ENCODE data around the gene BCAS3. TPM values are rescaled to one million over a fixed set of nuclear protein-coding genes. Genes with fewer than 3 reads are reported as not detected.

The BCAS3 gene
- total RNA-seq, 1 donor from 2014 or later: 35.7 TPM

- peak; percentile 23 for DNase-seq (ENCODE audit: extremely low spot score, unreplicated experiment)
- Mint-ChIP-seq H3K36me3 (ENCODE audit: unreplicated experiment) (no peaks in the 10 kb centered on the region), H3K27ac (ENCODE audit: unreplicated experiment) (no peak overlapping the region), H3K4me1 (ENCODE audit: unreplicated experiment) (peaks cover 5% of the 10 kb centered on the region), H3K4me3 (ENCODE audit: unreplicated experiment) (no peak overlapping the region), H3K27me3 (ENCODE audit: unreplicated experiment) (peaks cover 35% of the 10 kb centered on the region), H3K9me3 (ENCODE audit: unreplicated experiment) (no peaks in the 10 kb centered on the region)
- no peak for TF ChIP-seq CTCF (IDR thresholded peaks at IDR 0.05)
Observed at GRCh38 chr17:61421460-61421859, 743.8 kb downstream of the BCAS3 start.

GRCh38 chr17:61422116-61422799, 744.6 kb downstream of the BCAS3 start:
- H3K9me3 Mint-ChIP-seq (ENCODE audit: unreplicated experiment): no peaks in the 10 kb centered on the region
- TF ChIP-seq CTCF (IDR thresholded peaks at IDR 0.05): no peak
- peak; percentile 27 for DNase-seq (ENCODE audit: extremely low spot score, unreplicated experiment)
- H3K4me1 Mint-ChIP-seq (ENCODE audit: unreplicated experiment): peaks cover 3% of the 10 kb centered on the region
- peaks cover 35% of the 10 kb centered on the region for H3K27me3 Mint-ChIP-seq (ENCODE audit: unreplicated experiment)
- H3K27ac Mint-ChIP-seq (ENCODE audit: unreplicated experiment): no peak overlapping the region
- no peaks in the 10 kb centered on the region for H3K36me3 Mint-ChIP-seq (ENCODE audit: unreplicated experiment)
- no peak overlapping the region for H3K4me3 Mint-ChIP-seq (ENCODE audit: unreplicated experiment)

GRCh38 chr17:61422869-61423268, 745.2 kb downstream of the BCAS3 start:
- H3K27me3 Mint-ChIP-seq (ENCODE audit: unreplicated experiment): peaks cover 35% of the 10 kb centered on the region
- H3K4me1 Mint-ChIP-seq (ENCODE audit: unreplicated experiment): peaks cover 3% of the 10 kb centered on the region
- no peaks in the 10 kb centered on the region for H3K9me3 Mint-ChIP-seq (ENCODE audit: unreplicated experiment)

GRCh38 chr17:61423967-61424649, 746.5 kb downstream of the BCAS3 start:
- H3K4me1 Mint-ChIP-seq (ENCODE audit: unreplicated experiment): peaks cover 3% of the 10 kb centered on the region
- peak; percentile 56 for DNase-seq (ENCODE audit: extremely low spot score, unreplicated experiment)
- H3K9me3 Mint-ChIP-seq (ENCODE audit: unreplicated experiment): no peaks in the 10 kb centered on the region
- TF ChIP-seq CTCF (IDR thresholded peaks at IDR 0.05): no peak
- peaks cover 31% of the 10 kb centered on the region for H3K27me3 Mint-ChIP-seq (ENCODE audit: unreplicated experiment)
- H3K27ac Mint-ChIP-seq (ENCODE audit: unreplicated experiment): no peak overlapping the region
- no peak overlapping the region for H3K4me3 Mint-ChIP-seq (ENCODE audit: unreplicated experiment)
- no peaks in the 10 kb centered on the region for H3K36me3 Mint-ChIP-seq (ENCODE audit: unreplicated experiment)

More at GRCh38 chr17:61422869-61423268, 745.2 kb downstream of the BCAS3 start:
- no peak overlapping the region for H3K27ac Mint-ChIP-seq (ENCODE audit: unreplicated experiment)
- no peaks in the 10 kb centered on the region for H3K36me3 Mint-ChIP-seq (ENCODE audit: unreplicated experiment)
- H3K4me3 Mint-ChIP-seq (ENCODE audit: unreplicated experiment): no peak overlapping the region
- no peak for DNase-seq (ENCODE audit: extremely low spot score, unreplicated experiment)
- TF ChIP-seq CTCF (IDR thresholded peaks at IDR 0.05): no peak
